HG02623 (cell line): ENCODE results near the gene GNAQ.

ENCODE experiments used
- ATAC-seq: cut with Tn5 transposase; IDR thresholded peaks from one replicate; pipeline ENCODE4 v1.9.1; 2021; ENCODE audit warnings: moderate library complexity; ENCODE audit not compliant: unreplicated experiment

Gene GNAQ

DNA sequence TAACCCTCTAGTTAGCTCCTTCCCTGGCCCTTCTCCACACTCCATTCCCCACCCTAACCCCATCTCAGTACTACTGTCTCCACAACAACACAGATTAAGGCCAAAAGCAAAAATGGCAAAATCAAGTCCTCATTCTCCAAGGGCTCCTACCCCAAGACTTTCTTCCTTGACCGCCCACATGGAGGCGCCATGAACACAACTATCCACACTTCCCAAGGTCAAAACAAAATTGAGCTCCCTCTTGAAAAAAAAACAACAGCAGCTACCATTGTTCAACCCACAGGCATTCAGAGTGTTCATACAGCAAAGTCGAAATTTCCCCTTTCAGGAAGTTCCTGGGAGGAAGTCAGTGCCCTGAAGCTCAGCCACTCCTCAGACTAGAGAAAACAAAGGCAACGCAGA is 54.4 kb downstream of the GNAQ start:
- no peak for ATAC-seq

DNA sequence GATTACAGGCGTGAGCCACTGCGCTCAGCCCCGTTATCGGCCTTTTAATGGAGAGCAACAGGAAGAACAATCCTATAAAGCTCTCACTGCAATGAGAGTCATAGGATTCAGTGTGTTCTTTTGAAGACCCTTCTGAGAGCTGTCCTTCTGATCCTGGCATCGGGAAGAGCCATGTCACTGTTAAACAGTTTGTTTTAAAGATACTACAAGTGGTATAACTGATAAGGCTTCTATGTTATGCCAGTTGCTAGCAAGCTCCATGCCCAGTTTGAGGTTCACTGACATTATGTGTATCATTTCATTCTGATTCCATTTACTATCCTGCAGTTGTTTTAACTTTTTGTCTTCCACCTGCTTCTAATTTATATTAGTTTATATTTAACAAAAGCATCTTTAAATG is 55.8 kb downstream of the GNAQ start:
- no peak for ATAC-seq

DNA sequence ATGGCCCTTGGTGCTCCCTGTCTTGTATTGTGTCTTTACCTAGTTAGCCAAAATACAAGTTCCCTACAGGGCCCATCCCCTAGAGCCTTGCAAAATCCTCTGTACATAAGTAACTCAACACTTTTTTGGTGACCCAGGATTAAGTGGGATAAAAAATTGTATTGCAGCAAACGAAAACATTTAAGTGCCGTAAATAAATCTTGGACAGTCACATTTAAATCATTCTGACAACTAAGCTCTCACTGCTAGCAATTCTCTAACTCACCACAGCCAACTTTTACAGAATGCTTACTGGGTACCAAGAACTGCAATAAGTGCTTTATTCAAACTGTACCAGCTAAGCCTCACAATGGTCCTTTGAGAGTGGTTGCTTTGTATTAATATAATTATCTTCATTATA is 56.6 kb downstream of the GNAQ start:
- ATAC-seq: no peak

DNA sequence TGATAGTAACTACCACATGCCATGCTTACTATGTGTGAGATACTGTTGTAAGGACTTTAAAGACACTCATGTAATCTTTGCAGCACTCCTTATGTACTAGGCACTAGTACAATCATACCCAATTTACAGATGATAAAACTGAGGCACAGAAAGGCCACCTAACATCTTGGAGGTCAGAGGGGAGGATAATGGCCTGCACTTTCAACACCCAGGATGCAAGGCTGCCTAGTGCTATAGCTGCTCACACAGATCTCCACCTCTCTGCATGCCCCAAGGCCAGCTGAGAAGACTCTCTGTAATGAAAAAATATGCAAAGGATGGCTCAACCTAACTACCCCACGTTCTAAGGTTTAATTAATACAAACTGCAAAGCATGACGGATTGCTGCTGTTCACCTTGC is 57.2 kb downstream of the GNAQ start:
- ATAC-seq: no peak

DNA sequence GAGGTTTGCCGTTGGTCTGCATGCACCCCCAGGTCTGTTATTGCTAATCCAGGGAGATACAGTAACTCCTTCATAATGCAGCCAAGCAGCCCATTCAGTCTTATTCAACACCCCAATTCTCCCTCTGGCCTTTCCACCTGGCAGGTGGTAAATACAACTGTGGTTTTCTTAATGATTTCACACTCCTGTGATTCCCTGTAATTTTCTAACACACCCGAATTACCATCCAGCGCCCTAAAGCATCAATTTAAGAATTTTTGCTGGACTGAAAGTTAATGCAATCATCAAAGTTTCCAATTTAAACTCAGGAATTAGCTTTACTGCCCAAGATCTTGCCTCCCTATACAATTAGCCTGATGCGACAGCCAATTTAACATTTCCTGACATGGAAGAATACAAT is 62.5 kb downstream of the GNAQ start:
- ATAC-seq: no peak

DNA sequence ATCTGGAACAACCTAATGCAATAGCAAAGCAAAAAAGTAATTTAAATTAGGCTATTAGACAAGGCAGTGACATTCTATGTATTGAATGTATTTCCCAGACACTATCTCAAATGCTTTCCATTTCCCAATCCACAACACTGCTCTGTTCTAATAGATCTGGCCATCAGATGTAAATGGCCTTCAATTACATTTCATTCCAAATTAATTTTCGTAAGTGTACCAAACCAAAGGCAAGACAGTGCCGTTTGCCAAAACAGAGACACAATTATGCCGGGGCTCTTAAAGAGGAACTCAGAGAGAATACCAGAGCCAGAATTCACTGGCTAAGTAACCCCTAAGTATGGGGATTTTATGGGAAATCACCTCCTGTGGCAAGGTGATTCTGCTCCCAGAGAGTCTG is 63.1 kb downstream of the GNAQ start:
- no peak for ATAC-seq

DNA sequence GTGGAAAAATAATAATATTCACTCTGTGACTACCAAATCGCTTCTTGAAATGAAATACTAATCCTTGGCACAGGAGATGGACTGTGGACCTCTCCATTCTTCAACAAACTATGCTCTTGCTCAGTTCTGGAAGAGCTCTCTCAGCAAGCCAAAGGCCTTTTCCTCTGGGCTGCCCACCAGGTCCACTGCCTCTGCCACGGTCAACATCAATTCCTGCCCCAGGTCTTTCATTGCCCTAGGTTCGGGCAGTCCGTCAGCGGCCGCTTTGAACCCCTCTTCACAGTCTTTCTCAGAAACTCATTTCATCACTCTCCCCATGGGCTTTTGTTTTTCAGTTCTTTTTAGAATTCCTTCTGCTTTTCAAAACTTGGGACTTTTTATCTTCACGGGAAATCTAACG is 64.9 kb downstream of the GNAQ start:
- ATAC-seq: no peak

DNA sequence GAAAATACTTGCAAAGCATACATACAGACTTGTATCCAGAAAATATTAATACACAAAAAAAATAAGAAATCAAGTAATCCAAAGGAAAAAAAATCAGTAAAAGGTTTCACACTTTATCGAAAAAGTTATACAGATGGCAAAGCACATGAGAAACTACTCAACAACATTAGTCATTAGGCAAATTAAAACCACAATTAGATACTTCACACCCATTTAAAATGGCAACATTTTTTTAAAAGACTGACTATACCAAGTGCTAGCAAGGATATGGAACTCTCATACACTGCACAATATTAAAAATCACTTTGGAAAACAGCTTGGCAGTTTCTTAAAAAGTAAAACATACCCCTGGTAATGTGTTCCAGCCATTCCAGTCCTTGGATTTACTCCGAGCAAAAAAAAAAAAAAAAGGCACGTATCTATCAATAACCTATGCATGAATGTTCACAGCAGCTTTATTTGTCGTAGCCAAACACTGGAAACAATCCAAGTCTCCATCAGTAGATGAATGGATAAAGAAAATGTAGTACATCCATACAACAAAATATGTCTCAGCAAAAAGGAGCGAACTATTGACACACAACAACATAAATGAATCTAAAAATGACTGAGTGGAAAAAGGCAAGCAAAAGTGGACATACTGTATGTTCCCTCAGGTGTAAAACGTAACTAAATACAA is 66.0 kb downstream of the GNAQ start:
- no peak for ATAC-seq

DNA sequence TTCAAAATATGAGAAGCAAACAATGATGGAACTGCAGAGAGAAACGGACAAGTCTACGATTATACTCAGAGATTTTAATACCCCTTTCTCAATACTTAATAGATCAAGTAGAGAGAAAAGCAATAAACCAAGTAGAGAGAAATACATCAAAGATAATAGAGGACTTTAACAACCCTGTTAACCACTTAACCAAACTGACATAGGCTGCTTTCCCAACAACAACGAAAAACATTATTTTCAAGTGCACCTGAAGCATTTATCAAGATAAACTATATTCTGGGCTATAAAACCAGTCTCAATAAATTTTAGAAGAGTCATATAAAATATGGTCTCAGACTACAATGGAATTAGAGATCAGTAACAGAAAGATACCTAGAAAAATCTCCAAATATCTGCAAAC is 67.4 kb downstream of the GNAQ start:
- ATAC-seq: no peak

DNA sequence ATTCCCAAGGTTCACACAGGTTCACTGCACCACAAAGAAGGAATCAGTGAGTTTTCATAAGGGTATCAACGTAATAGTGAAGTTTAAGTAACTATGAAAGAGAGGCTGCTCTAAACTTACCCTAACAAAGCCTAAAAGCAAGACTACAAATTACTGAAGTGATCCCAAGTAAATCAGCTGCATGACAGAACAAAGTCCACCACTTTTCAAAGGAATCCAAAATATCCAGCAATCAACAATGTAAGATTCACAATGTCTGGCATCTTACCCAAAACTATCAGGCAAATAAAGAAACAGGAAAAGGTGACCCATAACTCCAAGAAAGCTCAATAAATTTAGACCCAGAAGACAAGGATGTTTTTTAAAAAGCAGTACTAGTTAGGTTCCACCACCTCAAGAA is 70.1 kb downstream of the GNAQ start:
- no peak for ATAC-seq

DNA sequence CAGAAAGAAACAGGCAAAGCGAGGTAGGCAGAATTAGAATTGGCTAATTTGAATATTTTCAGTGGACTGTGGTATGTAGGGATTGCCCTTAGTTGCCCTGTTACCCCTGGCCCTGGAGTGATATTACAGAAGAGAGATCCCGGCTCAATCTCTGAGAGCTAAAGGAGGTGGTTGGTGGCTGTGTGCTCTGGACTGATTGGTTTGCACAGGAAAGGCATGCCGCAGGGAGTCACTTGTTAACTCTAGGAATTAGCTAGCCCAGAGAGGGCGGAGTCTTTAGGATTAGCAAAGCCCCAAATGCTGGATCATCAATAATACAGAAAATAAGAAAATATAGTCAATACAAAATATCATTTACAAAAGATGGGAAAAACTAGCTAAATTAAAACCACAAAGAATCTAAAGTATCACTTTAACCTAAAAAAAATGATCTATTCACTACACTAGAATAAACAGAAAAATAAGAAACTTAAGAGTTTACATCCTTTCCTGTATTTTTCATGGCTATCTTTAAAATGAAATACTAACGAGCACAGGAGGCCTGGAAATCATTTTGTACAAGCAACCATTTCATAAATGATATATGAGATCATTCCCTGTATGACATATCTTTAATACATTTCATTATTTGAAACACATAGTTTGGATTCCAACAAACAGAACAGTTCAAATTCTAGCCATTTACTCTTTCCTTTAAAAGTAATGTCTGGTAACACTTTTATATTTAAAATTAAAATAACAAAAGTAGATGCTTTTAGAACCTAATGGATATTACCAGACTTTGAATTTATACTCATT is 71.1 kb downstream of the GNAQ start:
- no peak for ATAC-seq

DNA sequence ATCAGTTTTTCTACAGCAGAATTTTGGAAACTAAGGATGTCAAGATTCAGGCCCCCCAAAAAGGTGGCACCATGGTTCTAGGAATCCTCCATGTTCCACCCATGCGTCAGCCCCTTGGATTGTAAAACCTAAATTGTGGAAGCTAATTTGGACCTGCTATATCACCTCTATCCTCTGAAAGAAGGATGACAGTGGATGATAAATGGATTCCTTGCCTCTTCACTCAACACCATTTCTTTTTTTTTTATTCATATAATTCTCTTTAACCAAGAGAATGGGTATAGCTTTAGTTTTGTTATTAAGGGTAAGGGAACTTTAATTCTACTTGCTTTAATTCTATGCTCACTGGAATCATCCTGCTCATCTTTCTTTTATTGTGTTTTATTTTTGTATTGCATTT is 71.8 kb downstream of the GNAQ start:
- no peak for ATAC-seq

DNA sequence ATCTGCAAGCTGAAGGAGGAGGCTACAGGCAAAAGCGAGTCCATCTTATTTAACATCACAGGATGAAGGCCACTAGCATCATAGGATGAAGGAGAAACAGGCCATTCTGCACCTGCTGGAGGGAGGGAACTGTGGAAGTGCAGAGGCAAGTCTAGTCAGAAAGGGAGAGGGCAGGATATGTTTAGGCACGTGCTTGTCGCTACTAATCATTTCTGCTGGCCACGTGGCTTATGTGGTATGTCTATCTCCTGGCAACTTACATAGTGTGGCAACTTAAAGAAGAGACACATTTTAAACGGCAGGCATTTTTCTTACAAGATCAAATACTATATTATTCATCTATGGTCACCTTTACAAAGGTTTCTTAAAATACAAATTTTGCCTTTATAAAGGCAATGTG is 74.0 kb downstream of the GNAQ start:
- ATAC-seq: no peak

DNA sequence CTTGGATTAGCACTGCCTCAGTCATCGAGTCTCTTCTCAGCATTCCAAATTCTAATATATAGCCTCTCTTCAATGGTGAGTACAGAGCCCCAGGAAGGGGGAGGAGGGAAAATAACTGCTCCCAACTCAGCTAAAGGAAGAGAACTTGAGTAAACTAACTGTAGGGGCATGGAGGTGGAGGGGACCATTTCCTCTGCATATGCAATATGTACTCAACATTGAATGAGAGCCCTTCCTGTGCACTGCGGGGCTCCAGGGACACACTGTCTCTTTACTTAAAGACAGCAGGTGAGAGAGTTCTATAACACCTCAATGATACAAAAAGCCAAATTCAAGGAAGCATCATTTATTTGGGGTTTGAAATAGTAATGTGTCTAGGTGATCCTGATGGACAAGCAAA is 75.1 kb downstream of the GNAQ start:
- no peak for ATAC-seq

DNA sequence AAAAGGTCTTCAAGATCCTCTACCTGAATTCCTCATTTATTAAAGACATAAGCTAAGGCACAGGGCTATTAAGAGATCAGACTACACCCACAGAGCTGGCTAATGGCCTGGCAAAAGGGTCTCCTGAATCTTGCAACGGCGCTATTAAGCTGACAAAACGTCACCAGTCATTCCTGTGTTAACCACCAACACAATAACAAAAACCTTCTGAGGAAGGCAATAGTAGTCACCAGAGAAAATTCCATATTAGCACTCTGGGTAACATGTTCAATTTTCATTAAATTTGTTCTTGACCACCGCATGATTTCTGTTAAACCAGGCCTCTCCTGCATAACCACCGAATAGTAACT is 77.0 kb downstream of the GNAQ start:
- no peak for ATAC-seq

DNA sequence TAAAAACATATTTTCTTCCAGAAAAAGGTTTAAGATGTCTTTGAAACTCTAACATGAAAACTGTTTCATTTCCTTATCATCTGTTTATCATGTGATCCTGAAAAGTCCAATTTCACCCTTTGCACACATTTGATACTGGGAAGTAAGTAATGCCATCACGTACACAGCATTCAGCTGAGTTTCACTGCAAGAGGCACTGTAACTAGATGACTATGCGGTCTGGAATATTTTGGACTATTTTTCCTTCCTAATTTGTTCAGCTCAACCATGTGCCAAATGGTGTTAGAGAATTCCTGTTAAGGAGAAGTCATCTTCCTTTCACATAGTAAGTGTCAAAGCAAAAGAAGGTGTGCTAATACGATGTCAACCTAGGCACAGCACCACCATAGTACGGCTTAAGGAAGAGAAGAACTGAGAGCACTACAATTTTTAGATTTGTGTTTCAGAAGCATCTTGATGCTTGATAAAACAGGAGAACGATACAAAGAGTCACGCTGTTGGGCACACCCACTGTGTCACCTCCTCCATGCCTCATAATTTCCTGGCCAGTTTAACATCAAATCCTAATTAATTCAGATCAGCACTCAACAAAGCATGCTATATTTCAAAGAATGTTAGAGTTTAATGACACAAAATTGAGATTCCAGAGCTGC is 77.5 kb downstream of the GNAQ start:
- ATAC-seq: no peak

DNA sequence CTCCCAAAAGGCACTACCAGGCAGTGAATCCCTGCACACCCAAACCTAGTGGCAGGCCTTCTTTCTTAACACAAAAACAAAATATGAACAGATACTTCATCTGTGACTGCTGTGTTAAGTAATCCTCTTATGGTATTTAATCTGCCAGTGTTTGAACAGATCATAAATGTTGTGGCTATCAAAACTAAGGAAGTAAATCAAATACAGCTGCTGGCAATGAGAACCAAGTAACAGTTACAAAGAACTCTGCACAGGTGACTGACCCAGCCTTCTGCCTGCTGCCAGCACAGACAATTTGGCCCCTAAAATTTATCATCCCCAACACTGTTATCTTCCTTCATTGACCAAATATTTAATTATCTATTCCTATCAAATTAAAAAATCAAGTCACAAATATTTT is 78.0 kb downstream of the GNAQ start:
- no peak for ATAC-seq

DNA sequence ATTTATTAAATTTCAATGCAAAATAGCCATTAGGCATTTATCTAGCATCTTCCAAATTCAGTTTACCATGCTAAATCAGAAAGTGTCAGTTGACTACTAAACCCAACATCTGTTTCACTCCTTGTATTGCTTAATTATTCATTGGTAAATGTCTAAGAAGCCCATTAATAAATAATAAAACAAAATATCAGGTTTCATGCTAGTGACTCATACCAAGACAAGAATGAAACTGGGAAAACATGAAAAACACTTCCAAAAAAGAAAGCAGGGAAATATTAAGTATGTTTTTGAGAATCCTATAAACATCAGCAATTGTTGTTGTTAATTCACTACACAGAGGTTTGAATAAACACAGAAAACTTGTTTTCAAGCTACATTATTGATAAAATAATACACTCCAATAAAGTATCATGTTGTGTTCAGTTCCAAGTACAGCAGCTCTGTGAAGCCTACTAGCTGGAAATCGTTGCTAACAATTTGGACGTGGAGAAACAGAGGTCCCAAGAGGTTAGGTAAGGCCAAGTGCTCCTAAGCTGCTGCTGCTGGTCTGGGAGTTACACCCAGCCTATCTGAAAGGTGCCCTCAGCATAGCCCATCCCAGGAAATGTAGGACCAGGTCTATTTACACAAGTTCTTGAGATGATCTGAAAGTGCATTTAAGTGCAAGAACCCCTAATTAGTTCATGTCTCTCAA is 78.8 kb downstream of the GNAQ start:
- no peak for ATAC-seq

DNA sequence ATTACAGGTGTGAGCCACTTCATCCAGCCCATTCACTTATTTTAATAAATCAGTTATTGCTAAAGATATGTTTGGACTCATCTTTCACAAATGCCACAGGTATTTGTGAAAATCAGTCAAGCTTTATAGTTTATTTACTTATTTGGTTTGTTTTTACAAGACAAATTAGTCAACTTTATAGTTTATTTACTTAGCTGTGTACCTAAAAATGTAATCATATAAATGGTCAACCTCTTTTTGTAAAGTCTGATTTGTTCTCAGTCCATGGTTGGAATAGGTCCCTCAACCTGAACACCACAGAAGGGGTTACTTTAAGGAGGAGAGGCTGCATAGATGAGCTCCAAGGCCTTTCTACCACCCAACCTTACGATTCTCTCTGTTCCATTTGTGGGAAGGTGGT is 80.2 kb downstream of the GNAQ start:
- ATAC-seq: no peak

DNA sequence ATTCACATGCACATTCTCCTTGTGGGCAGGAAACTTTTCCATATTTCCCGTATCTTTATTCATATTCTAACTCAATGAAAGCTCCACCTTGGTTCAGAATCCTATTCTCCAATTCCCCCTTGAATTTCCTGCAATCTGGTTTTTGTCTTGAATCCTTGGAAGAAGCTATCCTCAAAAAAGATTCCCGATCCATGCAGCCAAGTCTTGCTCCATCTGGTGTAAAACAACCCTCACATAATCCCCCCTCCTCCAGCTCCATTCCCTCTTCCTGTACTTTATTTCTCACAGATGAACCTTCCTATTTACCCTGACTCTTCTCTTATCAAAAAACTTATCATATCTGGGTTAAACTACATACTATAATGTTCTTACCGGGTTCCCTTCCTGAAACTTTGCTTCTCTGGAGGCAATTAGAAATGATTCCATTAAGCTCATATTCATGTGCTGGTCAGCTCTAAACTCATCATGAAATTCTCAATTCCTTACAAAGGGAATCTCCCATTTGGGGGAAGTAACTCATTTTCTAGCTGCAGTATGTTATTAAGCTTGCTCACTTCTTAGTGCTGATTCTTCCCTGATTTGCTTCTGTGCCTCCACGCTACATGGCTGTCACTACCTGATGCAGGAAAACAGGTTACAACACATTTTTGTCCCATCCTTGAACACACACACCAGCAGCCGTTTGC is 81.7 kb downstream of the GNAQ start:
- no peak for ATAC-seq

DNA sequence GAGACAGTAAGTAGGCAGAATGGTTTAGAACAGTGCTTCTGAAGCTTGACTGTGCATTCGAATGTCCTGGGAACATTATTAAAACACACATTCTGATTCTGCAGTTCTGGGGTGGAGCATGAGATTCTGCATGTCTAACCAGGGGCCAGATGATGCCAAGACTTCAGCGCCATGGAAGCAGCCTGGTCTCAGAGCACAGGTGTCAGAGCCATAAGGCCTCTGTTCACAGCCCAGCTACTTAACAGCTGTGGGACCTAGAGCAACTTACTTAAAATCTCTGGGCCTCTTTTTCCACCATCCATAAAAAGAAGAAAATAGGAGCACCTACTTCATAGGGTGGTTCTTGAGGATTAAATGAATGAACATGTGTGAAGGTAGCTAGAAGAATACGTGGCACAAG is 84.0 kb downstream of the GNAQ start:
- no peak for ATAC-seq
